SK-N-SH (cell line): ENCODE results near the gene TRPM3. TPM values are rescaled to one million over a fixed set of nuclear protein-coding genes. Genes with fewer than 3 reads are reported as not detected.
"Not testable (repeated sequence)": the region's sequence is repeated elsewhere in the genome, so short reads cannot be mapped to it uniquely, and the experiment has no call there.

ENCODE experiments used
- CTCF ChIA-PET: fragments of 300-600, 350-600 bp; formaldehyde crosslinking; extraction: SDS; loops from one replicate; lab custom pipeline; 2021; lab: Yijun Ruan, JAX
- POLR2A ChIA-PET: fragments of 350-600 bp; sonication (Branson Sonifier 250); formaldehyde crosslinking; extraction: SDS; loops from one replicate; lab custom pipeline; 2020; ENCODE audit warnings: antibody characterized with exemption, inconsistent platforms; lab: Yijun Ruan, JAX
- DNase-seq: peaks from one replicate; pipeline ENCODE4 v3.0.0; 2012
- H2AFZ ChIP-seq: fragments of 200-600 bp; sonication (generic); 2 replicates; pipeline ENCODE4 v1.8.1; 2016; ENCODE audit warnings: antibody characterized with exemption, mild to moderate bottlenecking, low read depth
- H3F3A ChIP-seq: fragments of 200-600 bp; sonication (generic); replicated peaks from 2 replicates; pipeline ENCODE3; 2016; ENCODE audit warnings: antibody characterized with exemption, mild to moderate bottlenecking; ENCODE audit not compliant: insufficient read depth
- H3K27ac ChIP-seq, 2 experiments: fragments of 200-500 bp in 1 of 2; fragments of 200-600 bp in 1 of 2; sonication (Bioruptor generic) in 1 of 2; sonication (generic), shearing (Covaris generic) in 1 of 2; 2 replicates each; pipeline versions ENCODE4 v1.5.1 to v1.6.1; 2014 to 2016; ENCODE audit warnings: low read depth in 2 of 2, inconsistent platforms in 1 of 2, low read length in 1 of 2, mild to moderate bottlenecking in 1 of 2, mixed read lengths in 1 of 2
- H3K27me3 ChIP-seq: fragments of 200-600 bp; sonication (generic), shearing (Covaris generic); 2 replicates; pipeline ENCODE4 v1.6.1; 2016; ENCODE audit warnings: mixed run types; ENCODE audit not compliant: insufficient read depth
- H3K36me3 ChIP-seq, 2 experiments: fragments of 200-500 bp in 1 of 2; fragments of 200-600 bp in 1 of 2; sonication (Bioruptor generic) in 1 of 2; sonication (generic) in 1 of 2; replicated peaks in 1 of 2; 2 replicates each; pipeline versions ENCODE3 to v1.5.1; 2014 to 2016; ENCODE audit warnings: low read length in 1 of 2, mild to moderate bottlenecking in 1 of 2; ENCODE audit not compliant: insufficient read depth in 2 of 2, control insufficient read depth in 1 of 2
- H3K4me1 ChIP-seq, 2 experiments: fragments of 200-500 bp in 1 of 2; fragments of 200-600 bp in 1 of 2; sonication (Bioruptor generic) in 1 of 2; sonication (generic), shearing (Covaris generic) in 1 of 2; 2 replicates each; pipeline versions ENCODE4 v1.5.1 to v1.6.1; 2014 to 2016; ENCODE audit warnings: low read depth in 1 of 2, low read length in 1 of 2, mixed run types in 1 of 2; ENCODE audit not compliant: insufficient read depth in 2 of 2, control insufficient read depth in 1 of 2
- H3K4me2 ChIP-seq: fragments of 200-600 bp; sonication (generic), shearing (Covaris generic); 2 replicates; pipeline ENCODE4 v1.6.1; 2017; ENCODE audit warnings: mixed run types
- H3K4me3 ChIP-seq, 2 experiments: fragments of 200-500 bp in 1 of 2; fragments of 200-600 bp in 1 of 2; sonication (Bioruptor generic) in 1 of 2; sonication (generic), shearing (Covaris generic) in 1 of 2; 2 replicates each; pipeline versions ENCODE4 v1.5.1 to v1.8.1; 2014 to 2016; ENCODE audit warnings: low read depth in 2 of 2, inconsistent platforms in 1 of 2, low read length in 1 of 2, mild to moderate bottlenecking in 1 of 2, mixed read lengths in 1 of 2, moderate library complexity in 1 of 2
- H3K79me2 ChIP-seq: fragments of 200-600 bp; sonication (generic); 2 replicates; pipeline ENCODE4 v1.8.1; 2017; ENCODE audit warnings: mild to moderate bottlenecking; ENCODE audit not compliant: insufficient read depth
- H3K9ac ChIP-seq: fragments of 200-600 bp; sonication (generic); 2 replicates; pipeline ENCODE4 v1.6.1; 2017; ENCODE audit warnings: mixed run types
- H3K9me2 ChIP-seq: fragments of 200-600 bp; sonication (generic); 2 replicates; pipeline ENCODE4 v1.6.1; 2017; ENCODE audit warnings: mixed run types
- H3K9me3 ChIP-seq: fragments of 200-600 bp; sonication (generic); 2 replicates; pipeline ENCODE4 v1.6.1; 2017; ENCODE audit warnings: mixed run types, mild to moderate bottlenecking, moderate library complexity
- H4K20me1 ChIP-seq: fragments of 200-600 bp; sonication (generic); 2 replicates; pipeline ENCODE4 v1.6.1; 2017; ENCODE audit warnings: mild to moderate bottlenecking, mixed run types; ENCODE audit not compliant: insufficient read depth
- CTCF ChIP-seq: fragments of 200-600 bp; sonication (generic); IDR thresholded peaks from 2 replicates; pipeline ENCODE4 v1.6.1; 2017; ENCODE audit warnings: antibody characterized with exemption, mild to moderate bottlenecking, moderate library complexity
- FOSL2 ChIP-seq: IDR thresholded peaks from 2 replicates; pipeline ENCODE4 v1.4.0; 2012; ENCODE audit warnings: low read depth, mild to moderate bottlenecking, moderate library complexity, borderline replicate concordance
- FOXJ3 ChIP-seq: sonication (generic); formaldehyde crosslinking; IDR thresholded peaks from 2 replicates; pipeline ENCODE4 v1.5.1; 2020; ENCODE audit warnings: mild to moderate bottlenecking, missing genetic modification reagents
- FOXM1 ChIP-seq: IDR thresholded peaks from 2 replicates; pipeline ENCODE4 v1.4.0; 2012; ENCODE audit warnings: low read depth, mild to moderate bottlenecking
- GATA2 ChIP-seq: sonication (generic); formaldehyde crosslinking; IDR thresholded peaks from 2 replicates; pipeline ENCODE4 v1.5.0; 2020; ENCODE audit warnings: mild to moderate bottlenecking, missing genetic modification reagents
- MAX ChIP-seq: IDR thresholded peaks from 2 replicates; pipeline ENCODE4 v1.4.0; 2012; ENCODE audit warnings: low read depth
- MXI1 ChIP-seq: IDR thresholded peaks from 2 replicates; pipeline ENCODE4 v1.6.1; 2012; ENCODE audit warnings: mild to moderate bottlenecking, low read depth, low read length, improper control_type of control experiment
- NFIC ChIP-seq: IDR thresholded peaks from 2 replicates; pipeline ENCODE4 v1.4.0; 2012; ENCODE audit warnings: borderline replicate concordance
- POLR2AphosphoS5 ChIP-seq: IDR thresholded peaks from 2 replicates; pipeline ENCODE4 v1.6.1; 2012; ENCODE audit warnings: low read depth, low read length
- RAD21 ChIP-seq: IDR thresholded peaks from 2 replicates; pipeline ENCODE4 v1.6.1; 2012; ENCODE audit warnings: mild to moderate bottlenecking, low read length
- RCOR1 ChIP-seq: fragments of 150-350 bp; IDR thresholded peaks from 2 replicates; pipeline ENCODE4 v1.6.1; 2017; ENCODE audit warnings: antibody characterized with exemption, low read length
- REST ChIP-seq: IDR thresholded peaks from 2 replicates; pipeline ENCODE4 v1.6.1; 2012; ENCODE audit warnings: mild to moderate bottlenecking, low read depth, low read length, moderate library complexity
- RXRA ChIP-seq: IDR thresholded peaks from 2 replicates; pipeline ENCODE4 v1.4.0; 2012; ENCODE audit warnings: low read depth, mild to moderate bottlenecking, borderline replicate concordance
- SMC3 ChIP-seq: IDR thresholded peaks from 2 replicates; pipeline ENCODE4 v1.6.1; 2012; ENCODE audit warnings: low read depth, low read length, improper control_type of control experiment
- USF1 ChIP-seq: IDR thresholded peaks from 2 replicates; pipeline ENCODE4 v1.4.0; 2012; ENCODE audit warnings: low read depth, borderline replicate concordance
- YY1 ChIP-seq: IDR thresholded peaks from 2 replicates; pipeline ENCODE4 v1.4.0; 2012; ENCODE audit warnings: low read depth, mild to moderate bottlenecking
- WGBS: methylation state at CpG from one replicate; pipeline ENCODE4 v1.1.6; 2017; ENCODE audit warnings: low lambda C conversion rate; 5-methylcytosine and 5-hydroxymethylcytosine counted together
- polyA plus RNA-seq, 3 experiments: library from polyadenylated mRNA; depleted of rRNA; stranded (reverse); fragments of >200 nt; gene quantifications; 2 replicates each; pipeline ENCODE4 v1.2.3, GENCODE V29; 2012

The TRPM3 gene
- polyA plus RNA-seq, 1 of the 3 experiments (the other 2 are of a cell fraction), result not detected

- Histone ChIP-seq H4K20me1 (no peaks in the 10 kb centered on the region), H3K9me2 (no peaks in the 10 kb centered on the region)
- WGBS, result 9% methylated on average over 1 of the region's 1 CpG
- no peak for TF ChIP-seq SMC3
- no peak for TF ChIP-seq RCOR1
- no peak for TF ChIP-seq FOXM1
- TF ChIP-seq FOXJ3 (CRISPR knock-in tag), result no peak
- no peak for TF ChIP-seq NFIC
- no peak for TF ChIP-seq MXI1
- TF ChIP-seq MAX, result no peak
- TF ChIP-seq RXRA, result no peak
- TF ChIP-seq YY1, result no peak
- TF ChIP-seq RAD21, result no peak
- no peak for TF ChIP-seq FOSL2
- TF ChIP-seq POLR2AphosphoS5, result no peak
- no peak for TF ChIP-seq USF1
- TF ChIP-seq GATA2, result no peak
- TF ChIP-seq REST, result no peak
- TF ChIP-seq CTCF, result no peak
- TF ChIP-seq, all 33 proteins: peak for 0
- H3K9me3 ChIP-seq, result no peaks in the 10 kb centered on the region
- no peak overlapping the region for H2AFZ ChIP-seq
- no peak overlapping the region for H3K4me2 ChIP-seq
- H3K27ac ChIP-seq, result no peak overlapping the region
- H3K27me3 ChIP-seq, result 0 out of 2 replicates have a peak, but pooled peaks cover 4% of the 10 kb centered on the region
- no peak overlapping the region for H3K9ac ChIP-seq
- ChIA-PET CTCF (no interaction called here), POLR2A (no interaction called here)
- no peak for DNase-seq
- peaks cover 0 to 9% of the 10 kb centered on the region in 2 experiments; a peak in 1 of 4 replicates for H3K4me1 ChIP-seq
- H3K79me2 ChIP-seq, result no peaks in the 10 kb centered on the region
- no peak overlapping the region for H3K4me3 ChIP-seq
- no peaks in the 10 kb centered on the region for H3F3A ChIP-seq
- H3K36me3 ChIP-seq, result no peaks in the 10 kb centered on the region
These were observed 375.1 kb downstream of the TRPM3 start for GRCh38 chr9:70746316-70746715.

GRCh38 chr9:70724794-70725193 is 396.6 kb downstream of the TRPM3 start:
- H3K36me3 ChIP-seq, H3K9me3 ChIP-seq, H3K27ac ChIP-seq, H3K4me1 ChIP-seq, H2AFZ ChIP-seq, H3K79me2 ChIP-seq, H3K27me3 ChIP-seq, DNase-seq, POLR2A ChIA-PET, H3K9me2 ChIP-seq, CTCF ChIA-PET, H3F3A ChIP-seq, H3K4me2 ChIP-seq, H3K9ac ChIP-seq, H3K4me3 ChIP-seq, H4K20me1 ChIP-seq: not testable (repeated sequence)
- no CpG with 5 or more reads among the region's 1 CpG for WGBS

GRCh38 chr9:70724025-70724424 is 397.4 kb downstream of the TRPM3 start:
- H3K79me2 ChIP-seq, DNase-seq, H3K4me1 ChIP-seq, H3K4me3 ChIP-seq, H3K36me3 ChIP-seq, POLR2A ChIA-PET, H3K27ac ChIP-seq, H3F3A ChIP-seq, H3K9me3 ChIP-seq, CTCF ChIA-PET, H2AFZ ChIP-seq, H3K9me2 ChIP-seq, H3K4me2 ChIP-seq, H4K20me1 ChIP-seq, H3K27me3 ChIP-seq, H3K9ac ChIP-seq: not testable (repeated sequence)
- no CpG with 5 or more reads among the region's 1 CpG for WGBS
